Measurements from ENCODE around the gene NDNF. TPM values are rescaled to one million over a fixed set of nuclear protein-coding genes. Genes with fewer than 3 reads are reported as not detected.

The NDNF gene
- total RNA-seq, 4 donors from 2014 or later = 2.7 to 7.7 (median 4.0) TPM

- DNase-seq = no peak
- Histone ChIP-seq H3K36me3 (no peaks in the 10 kb centered on the region), H3K9me3 (no peaks in the 10 kb centered on the region), H3K27me3 (no peaks in the 10 kb centered on the region), H3K27ac (no peak overlapping the region), H3K4me1 (no peaks in the 10 kb centered on the region), H3K4me3 (replicated peaks in 1 of 3) (no peak overlapping the region)
- 81 to 93% methylated on average over 3 to 4 of the region's 4 CpGs for WGBS, 2 donors
- intact Hi-C loops (cut with DNase I) = no loop called here
- TF ChIP-seq, protein P1, sequence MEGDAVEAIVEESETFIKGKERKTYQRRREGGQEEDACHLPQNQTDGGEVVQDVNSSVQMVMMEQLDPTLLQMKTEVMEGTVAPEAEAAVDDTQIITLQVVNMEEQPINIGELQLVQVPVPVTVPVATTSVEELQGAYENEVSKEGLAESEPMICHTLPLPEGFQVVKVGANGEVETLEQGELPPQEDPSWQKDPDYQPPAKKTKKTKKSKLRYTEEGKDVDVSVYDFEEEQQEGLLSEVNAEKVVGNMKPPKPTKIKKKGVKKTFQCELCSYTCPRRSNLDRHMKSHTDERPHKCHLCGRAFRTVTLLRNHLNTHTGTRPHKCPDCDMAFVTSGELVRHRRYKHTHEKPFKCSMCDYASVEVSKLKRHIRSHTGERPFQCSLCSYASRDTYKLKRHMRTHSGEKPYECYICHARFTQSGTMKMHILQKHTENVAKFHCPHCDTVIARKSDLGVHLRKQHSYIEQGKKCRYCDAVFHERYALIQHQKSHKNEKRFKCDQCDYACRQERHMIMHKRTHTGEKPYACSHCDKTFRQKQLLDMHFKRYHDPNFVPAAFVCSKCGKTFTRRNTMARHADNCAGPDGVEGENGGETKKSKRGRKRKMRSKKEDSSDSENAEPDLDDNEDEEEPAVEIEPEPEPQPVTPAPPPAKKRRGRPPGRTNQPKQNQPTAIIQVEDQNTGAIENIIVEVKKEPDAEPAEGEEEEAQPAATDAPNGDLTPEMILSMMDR (IDR thresholded peaks at IDR 0.05) = no peak
- TF ChIP-seq POLR2A (IDR thresholded peaks at IDR 0.05) = no peak
Measured at GRCh38 chr4:121003863-121004262, 68.5 kb downstream of the NDNF start.

DNA sequence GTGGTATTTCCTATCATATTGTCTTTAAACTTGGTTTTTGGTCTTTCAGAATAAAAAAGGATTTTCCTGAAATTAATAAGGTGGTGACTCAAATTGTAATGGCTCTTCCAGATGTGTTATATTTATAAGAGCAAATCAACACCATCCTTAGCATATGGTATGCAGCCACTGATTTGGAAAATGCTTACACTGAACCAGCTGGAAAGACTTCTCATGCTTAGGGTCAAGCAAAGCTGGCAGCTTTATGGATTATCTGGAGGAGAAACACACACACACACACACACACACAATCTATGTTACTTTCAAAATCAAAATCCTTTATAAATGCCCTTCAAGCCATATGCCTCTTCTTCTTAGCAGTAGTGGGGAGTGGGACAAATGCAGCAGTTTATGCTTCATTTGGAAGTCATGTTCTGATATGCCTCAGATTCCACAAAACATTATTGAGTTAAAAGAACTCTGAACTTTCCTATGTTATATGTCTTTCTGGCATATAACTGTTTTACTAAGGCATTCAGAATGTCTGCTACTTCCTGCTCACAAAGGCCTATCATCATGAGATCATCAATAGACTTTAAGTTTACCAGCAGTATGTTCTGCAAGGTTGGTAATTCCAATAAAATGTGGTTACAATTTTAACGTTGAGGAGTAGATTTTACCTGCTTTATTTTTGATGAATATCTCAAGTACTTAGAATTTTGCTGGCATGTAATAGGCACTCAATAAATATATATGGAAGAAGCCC lies 76.9 kb downstream of the NDNF start:
- H3K4me3 ChIP-seq (replicated peaks in 1 of 3) = no peak overlapping the region
- intact Hi-C loops (cut with DNase I) = no loop called here
- TF ChIP-seq POLR2A (IDR thresholded peaks at IDR 0.05) = no peak
- TF ChIP-seq, protein P1 (IDR thresholded peaks at IDR 0.05) = no peak
- no peak overlapping the region for H3K27ac ChIP-seq
- WGBS, 2 donors = 89 to 92% methylated on average over 1 of the region's 1 CpG
- H3K4me1 ChIP-seq = no peaks in the 10 kb centered on the region
- H3K9me3 ChIP-seq = no peaks in the 10 kb centered on the region
- no peaks in the 10 kb centered on the region for H3K27me3 ChIP-seq
- DNase-seq = no peak
- no peaks in the 10 kb centered on the region for H3K36me3 ChIP-seq

DNA sequence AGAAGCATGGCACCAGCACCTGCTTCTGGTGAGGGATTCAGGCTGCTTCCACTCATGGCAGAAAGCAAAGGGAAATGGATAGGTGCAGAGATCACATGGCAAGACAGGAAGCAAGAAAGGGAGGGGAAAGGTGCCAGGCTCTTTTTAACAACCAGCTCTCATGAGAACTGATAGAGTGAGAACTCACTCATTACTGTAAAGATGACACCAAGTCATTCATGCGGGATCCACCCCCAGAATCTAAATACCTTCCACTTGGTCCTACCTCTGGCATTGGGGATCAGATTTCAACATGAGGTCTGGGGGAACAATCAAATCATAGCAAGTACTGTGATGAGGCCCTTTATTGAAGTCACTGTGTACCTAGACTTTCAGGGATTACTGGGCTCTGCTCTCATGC lies 77.8 kb downstream of the NDNF start:
- H3K9me3 ChIP-seq = no peaks in the 10 kb centered on the region
- no peaks in the 10 kb centered on the region for H3K27me3 ChIP-seq
- DNase-seq = no peak
- no peaks in the 10 kb centered on the region for H3K4me1 ChIP-seq
- TF ChIP-seq POLR2A (IDR thresholded peaks at IDR 0.05) = no peak
- TF ChIP-seq, protein P1 (IDR thresholded peaks at IDR 0.05) = no peak
- no peak overlapping the region for H3K4me3 ChIP-seq (replicated peaks in 1 of 3)
- H3K36me3 ChIP-seq = no peaks in the 10 kb centered on the region
- intact Hi-C loops (cut with DNase I) = no loop called here
- 81 to 87% methylated on average over 1 of the region's 1 CpG for WGBS, 2 donors
- no peak overlapping the region for H3K27ac ChIP-seq

DNA sequence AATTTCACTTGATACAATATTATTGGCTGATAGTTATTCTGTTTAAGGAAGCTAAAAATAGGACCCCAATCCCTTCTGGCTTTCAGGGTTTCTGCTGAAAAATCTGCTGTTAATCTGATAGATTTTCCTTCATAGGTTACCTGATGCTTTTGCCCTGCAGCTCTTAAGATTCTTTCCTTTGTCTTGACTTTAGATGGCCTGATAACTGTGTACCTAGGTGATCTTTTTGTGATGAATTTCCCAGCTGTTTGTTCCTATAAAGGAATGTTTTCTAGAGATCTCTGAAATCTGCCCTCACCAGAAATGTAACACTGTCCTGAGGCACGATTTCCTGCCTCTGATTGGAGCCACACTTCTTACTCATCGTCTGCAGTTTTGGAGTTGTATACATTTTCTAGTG lies 80.5 kb downstream of the NDNF start:
- Histone ChIP-seq H3K36me3 (no peaks in the 10 kb centered on the region), H3K4me1 (no peaks in the 10 kb centered on the region), H3K27ac (no peak overlapping the region), H3K9me3 (no peaks in the 10 kb centered on the region), H3K27me3 (no peaks in the 10 kb centered on the region), H3K4me3 (replicated peaks in 1 of 3) (no peak overlapping the region)
- 78 to 84% methylated on average over 2 of the region's 2 CpGs for WGBS, 2 donors
- intact Hi-C loops (cut with DNase I) = no loop called here
- TF ChIP-seq, protein P1 (IDR thresholded peaks at IDR 0.05) = no peak
- TF ChIP-seq POLR2A (IDR thresholded peaks at IDR 0.05) = no peak
- no peak for DNase-seq

GRCh38 chr4:120990246-120990645 lies 82.1 kb downstream of the NDNF start:
- 92 to 96% methylated on average over 2 of the region's 2 CpGs for WGBS, 2 donors
- Histone ChIP-seq H3K9me3 (no peaks in the 10 kb centered on the region), H3K27ac (no peak overlapping the region), H3K4me3 (replicated peaks in 1 of 3) (no peak overlapping the region), H3K27me3 (no peaks in the 10 kb centered on the region), H3K4me1 (no peaks in the 10 kb centered on the region), H3K36me3 (no peaks in the 10 kb centered on the region)
- intact Hi-C loops (cut with DNase I) = no loop called here
- no peak for TF ChIP-seq POLR2A (IDR thresholded peaks at IDR 0.05)
- TF ChIP-seq, protein P1 (IDR thresholded peaks at IDR 0.05) = no peak
- DNase-seq = no peak

Other genes starting within 250 kb of the NDNF start
- 10 to 100 TPM; 17.7 to 49.9 (median 44.6) TPM for gene PRDM5, start 149.8 kb downstream of the NDNF start, total RNA-seq
- not detected for gene TNIP3, start 91.8 kb upstream of the NDNF start, total RNA-seq